Measurements from ENCODE around the gene NR3C2.

Gene NR3C2

GRCh38 chr4:148435654-148436406, 6.4 kb downstream of the NR3C2 start:
- no peak for DNase-seq (ENCODE audit: low read depth in 1 of 2, low spot score in 1 of 2)

DNA sequence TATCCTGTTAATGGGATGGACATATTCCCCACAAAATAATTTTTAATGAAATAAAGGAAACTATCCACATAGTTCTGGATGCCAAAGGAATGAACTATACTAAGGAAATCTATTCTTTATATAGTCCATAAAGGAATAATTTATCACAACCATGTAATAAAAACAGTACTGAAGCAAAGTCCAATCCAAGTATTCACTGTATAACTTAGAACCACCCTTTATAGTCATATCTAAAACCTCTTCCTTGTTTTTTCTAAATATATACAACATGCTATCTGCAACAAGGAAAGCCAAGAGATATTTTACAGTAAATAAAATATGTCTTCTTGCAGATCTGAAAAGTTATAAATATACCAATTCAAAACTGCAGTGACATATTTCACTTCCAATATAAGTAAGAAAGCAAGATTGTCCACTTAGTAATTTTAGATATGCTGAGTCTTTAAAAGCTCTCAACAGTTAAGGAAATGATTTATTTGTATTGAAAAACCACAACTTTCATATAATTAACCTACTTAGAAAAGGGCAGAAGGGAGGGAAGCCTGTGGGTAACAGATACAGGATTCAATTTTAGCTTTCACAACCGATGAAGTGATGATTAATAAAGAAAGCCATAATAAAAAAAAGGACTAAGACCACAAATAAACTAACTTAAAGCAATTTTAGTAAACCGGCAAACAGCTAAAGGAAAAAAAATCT, 8.0 kb downstream of the NR3C2 start:
- DNase-seq (ENCODE audit: low read depth in 1 of 2, low spot score in 1 of 2): no peak

DNA sequence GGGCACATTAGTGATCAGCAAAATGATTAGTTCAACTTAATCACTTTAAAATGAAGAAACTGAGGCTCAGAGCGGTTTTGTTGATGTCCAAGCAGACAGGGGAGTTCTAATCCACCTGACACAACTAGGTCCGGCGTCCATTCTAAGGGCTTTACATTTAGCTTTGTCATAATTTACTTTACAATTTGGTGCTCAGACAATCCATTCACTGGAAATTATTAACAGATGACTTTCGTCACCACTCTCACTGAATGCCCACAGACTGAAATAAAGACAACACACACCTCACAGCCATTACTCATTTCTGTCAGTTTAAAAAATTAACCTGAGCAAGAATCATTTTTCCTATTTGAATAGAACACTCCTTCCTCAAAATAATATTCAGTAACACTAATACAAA, 10.8 kb downstream of the NR3C2 start:
- DNase-seq (ENCODE audit: low read depth in 1 of 2, low spot score in 1 of 2): no peak

DNA sequence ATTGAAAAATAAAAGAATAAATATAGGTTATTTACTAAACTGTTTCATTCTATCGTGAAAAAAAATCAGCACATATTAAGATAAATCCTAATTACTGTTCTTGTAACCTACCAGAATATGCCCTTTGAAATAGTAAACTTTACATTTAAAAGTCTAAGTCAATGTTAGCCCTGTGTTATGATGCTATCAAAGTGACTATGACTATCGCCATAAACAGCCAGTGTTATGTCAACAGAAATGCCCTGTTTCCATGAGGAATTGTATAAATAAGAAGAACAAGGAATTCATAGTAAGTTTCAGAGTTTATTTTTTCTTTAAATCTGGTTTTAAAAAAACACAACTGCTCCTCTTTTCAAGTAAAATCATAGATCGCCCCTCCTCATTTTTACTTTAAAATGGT, 11.4 kb downstream of the NR3C2 start:
- DNase-seq (ENCODE audit: low read depth in 1 of 2, low spot score in 1 of 2): no peak

DNA sequence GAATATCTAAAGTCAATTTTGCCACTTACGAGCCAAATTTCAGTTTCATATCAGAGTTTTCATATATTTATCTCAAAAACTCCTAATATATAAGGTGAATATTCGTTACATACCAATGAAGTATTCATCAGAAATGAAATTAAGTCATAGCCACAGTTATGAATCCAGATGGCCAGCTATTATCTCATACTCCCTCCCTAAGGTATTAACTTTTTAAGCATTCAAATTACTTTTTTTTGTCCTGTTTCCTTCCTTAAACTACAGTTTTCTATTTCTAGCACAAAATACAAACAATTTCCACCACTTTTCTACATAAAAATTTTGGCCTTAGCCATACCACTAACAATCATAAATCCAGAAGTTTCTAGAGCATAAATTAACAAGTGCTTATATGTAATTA, 13.0 kb downstream of the NR3C2 start:
- DNase-seq (ENCODE audit: low read depth in 1 of 2, low spot score in 1 of 2): no peak

GRCh38 chr4:148426643-148427042, 15.6 kb downstream of the NR3C2 start:
- no peak for DNase-seq (ENCODE audit: low read depth in 1 of 2, low spot score in 1 of 2)

GRCh38 chr4:148425327-148426110, 16.7 kb downstream of the NR3C2 start:
- no peak for DNase-seq (ENCODE audit: low read depth in 1 of 2, low spot score in 1 of 2)

DNA sequence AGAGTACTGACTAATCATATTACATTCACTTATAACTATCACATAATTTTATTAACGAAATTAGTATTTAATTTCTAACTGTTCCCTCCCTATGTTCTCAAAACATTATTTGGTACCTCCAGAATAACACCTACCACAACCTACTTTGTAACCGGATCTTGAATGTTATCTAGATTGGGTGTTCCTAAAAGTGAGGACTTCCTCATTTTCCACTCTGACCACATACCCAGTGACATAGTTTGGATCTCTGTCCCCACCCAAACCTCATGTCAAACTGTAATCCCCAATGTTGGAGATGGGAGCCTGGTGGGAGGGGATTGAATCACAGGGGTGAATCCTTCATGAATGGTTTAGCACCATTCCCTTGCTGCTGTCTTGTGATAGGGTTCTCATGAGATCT, 21.8 kb downstream of the NR3C2 start:
- no peak for DNase-seq (ENCODE audit: low read depth in 1 of 2, low spot score in 1 of 2)

- DNase-seq (ENCODE audit: low read depth in 1 of 2, low spot score in 1 of 2): no peak
Observed at GRCh38 chr4:148415500-148415899, 26.7 kb downstream of the NR3C2 start.

GRCh38 chr4:148412460-148412994, 29.7 kb downstream of the NR3C2 start:
- DNase-seq (ENCODE audit: low read depth in 1 of 2, low spot score in 1 of 2): no peak

DNA sequence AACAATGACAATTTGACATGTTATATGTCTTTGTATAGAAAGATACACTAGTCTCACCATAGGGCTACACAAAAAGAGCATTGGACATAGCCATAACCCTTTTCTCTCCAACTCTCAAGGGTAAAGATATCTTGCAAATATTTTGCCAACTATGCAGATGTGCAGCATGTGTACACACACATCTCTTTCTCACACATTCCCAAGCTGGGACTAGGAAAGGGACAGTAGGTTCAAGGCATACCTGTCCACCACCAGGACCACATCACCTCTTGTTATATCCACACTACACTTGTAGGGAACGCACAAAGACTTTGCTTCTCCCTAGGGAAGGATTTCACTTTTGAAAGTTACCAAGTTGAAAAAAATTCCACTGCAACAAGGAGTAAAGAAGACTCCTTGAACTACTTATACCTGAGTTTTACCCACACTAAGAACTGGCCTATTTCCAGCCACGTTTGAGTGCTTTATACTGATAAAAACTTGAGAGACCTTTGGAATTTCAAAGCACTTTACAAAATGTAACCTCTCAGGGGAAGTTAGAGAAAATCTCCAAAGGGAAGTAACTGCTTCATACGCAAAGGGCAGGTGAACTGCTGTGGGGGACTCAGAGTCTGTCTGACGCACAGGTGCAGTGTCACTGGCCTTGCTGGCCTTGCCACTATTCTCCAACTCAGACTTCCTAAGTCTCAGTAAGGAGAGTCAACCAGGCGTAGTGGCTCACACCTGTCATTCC, 36.9 kb downstream of the NR3C2 start:
- DNase-seq (ENCODE audit: low read depth in 1 of 2, low spot score in 1 of 2): no peak

- DNase-seq (ENCODE audit: low read depth in 1 of 2, low spot score in 1 of 2): no peak
Observed at GRCh38 chr4:148398988-148399387, 43.2 kb downstream of the NR3C2 start.

- no peak for DNase-seq (ENCODE audit: low read depth in 1 of 2, low spot score in 1 of 2)
Observed at GRCh38 chr4:148397771-148398170, 44.4 kb downstream of the NR3C2 start.

- DNase-seq (ENCODE audit: low read depth in 1 of 2, low spot score in 1 of 2): no peak
Observed at GRCh38 chr4:148396986-148397673, 45.1 kb downstream of the NR3C2 start.

GRCh38 chr4:148395771-148396170, 46.4 kb downstream of the NR3C2 start:
- no peak for DNase-seq (ENCODE audit: low read depth in 1 of 2, low spot score in 1 of 2)

DNA sequence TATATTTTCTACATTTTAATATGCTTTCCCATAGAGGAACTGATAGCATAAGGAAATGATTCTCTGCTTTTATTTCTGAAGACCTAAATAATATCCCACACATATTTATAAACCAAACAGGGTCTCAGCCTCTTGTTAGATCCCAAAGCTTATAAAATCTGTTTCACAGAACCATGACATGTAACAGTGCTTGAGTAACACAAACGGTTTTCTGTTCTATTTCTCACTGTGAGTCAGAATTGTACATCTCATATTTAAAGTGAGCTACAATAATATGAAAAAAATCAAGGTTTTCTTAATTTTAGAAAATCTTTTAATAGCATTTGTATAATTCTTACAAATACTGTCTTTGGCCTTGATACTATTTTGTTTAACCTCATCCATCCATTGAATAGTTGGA, 51.2 kb downstream of the NR3C2 start:
- DNase-seq (ENCODE audit: low read depth in 1 of 2, low spot score in 1 of 2): no peak

DNA sequence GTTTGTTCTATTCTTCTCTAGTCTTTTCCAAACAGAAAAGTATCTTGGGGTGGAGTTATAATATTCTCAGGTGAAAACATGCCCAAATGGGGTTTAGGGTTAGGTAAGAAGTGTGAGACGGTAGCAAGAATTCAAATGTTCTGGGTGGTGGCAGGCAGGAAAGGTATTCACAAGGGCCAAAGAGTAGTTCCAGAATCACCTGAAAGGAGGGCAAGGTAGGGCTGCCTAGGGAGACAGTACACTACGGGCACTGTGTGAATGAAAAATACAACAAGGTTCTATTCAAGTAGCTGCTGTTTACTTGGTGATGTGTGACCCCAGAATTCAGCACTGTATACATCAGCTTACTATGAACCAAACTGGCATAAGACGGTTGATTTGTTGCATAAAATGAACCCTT, 51.9 kb downstream of the NR3C2 start:
- DNase-seq (ENCODE audit: low read depth in 1 of 2, low spot score in 1 of 2): no peak

GRCh38 chr4:148380291-148380690, 61.9 kb downstream of the NR3C2 start:
- no peak for DNase-seq (ENCODE audit: low read depth in 1 of 2, low spot score in 1 of 2)

DNA sequence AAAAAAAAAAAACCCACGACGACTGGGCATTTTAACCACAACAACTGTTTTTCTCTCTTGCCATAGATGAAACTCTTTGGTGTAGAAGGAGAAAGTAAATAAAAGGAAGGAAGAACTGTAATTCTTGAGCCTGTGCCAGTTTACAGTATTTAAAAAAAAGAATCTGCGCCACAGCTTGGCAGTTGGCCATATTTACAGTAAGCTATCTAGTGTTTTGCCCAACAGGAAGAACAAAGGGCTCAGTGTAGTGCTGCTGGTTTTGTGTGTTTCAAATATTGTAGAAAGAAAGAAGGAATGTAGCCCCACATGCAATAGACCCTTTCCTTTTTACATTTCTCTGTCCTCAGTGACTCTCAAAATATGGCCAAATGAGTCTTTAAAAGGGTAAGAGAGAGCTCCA, 66.1 kb downstream of the NR3C2 start:
- no peak for DNase-seq (ENCODE audit: low read depth in 1 of 2, low spot score in 1 of 2)

- DNase-seq (ENCODE audit: low read depth in 1 of 2, low spot score in 1 of 2): no peak
Observed at GRCh38 chr4:148375584-148375983, 66.6 kb downstream of the NR3C2 start.

- no peak for DNase-seq (ENCODE audit: low read depth in 1 of 2, low spot score in 1 of 2)
Observed at GRCh38 chr4:148373093-148373492, 69.1 kb downstream of the NR3C2 start.
